SK-N-DZ (cell line): ENCODE data around the gene CAMTA1.

Experiments used
- DNase-seq: peaks from one replicate; pipeline ENCODE4 v3.0.0-alpha.2; 2015; ENCODE audit warnings: low spot score

CAMTA1 gene

DNA sequence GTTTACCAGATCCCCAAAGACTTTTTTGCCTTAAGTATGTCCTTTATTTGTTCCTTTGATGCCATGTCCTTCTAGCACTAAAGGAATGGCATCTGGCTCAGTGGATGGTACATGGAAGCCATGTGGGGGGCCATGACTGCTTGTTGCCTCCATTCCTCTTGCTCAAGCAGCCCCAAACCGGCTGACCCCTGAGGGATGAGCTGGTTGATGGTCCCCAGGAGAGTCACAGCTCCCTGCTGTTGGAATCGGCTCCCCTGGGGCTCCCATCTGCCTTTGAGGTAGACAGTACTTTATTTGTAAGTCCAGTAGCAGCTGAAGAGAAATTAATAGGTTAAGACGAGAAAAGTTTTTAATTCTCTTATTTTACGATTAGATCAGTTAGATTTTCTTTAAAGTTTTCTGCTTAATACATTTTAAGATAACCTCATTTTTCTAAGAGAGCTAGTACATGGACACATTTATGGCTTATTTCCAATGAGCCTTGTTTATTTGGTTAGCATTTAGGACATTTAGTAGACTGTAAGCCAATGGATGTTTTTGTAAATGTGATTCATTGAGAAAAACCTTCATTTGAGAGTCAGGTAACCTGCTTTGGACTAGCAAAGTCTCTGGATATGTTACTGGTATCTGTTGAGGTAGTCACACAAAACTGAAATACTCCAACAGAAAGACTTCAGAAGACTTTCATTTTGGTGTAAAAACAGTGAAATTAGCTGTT is 88.2 kb downstream of the CAMTA1 start:
- no peak for DNase-seq

DNA sequence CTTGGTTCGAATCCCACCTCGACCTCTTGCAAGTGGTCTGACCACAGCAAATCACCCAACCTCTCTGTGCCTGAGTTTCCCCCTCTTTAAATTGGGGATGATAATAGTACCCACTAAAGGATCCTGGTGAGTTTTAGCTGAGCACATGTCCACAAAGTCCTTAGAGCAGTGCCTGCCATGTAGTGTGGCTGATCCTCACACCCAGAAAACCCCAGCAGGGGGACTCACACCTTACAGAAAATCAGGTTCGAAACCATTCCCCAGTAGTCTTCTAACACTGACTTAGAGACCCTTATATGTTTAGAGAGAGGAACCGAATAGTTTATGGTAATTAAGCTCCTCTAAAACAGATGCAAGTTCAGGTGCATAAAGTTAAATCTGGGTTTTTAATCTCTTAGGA is 89.0 kb downstream of the CAMTA1 start:
- DNase-seq: no peak

DNA sequence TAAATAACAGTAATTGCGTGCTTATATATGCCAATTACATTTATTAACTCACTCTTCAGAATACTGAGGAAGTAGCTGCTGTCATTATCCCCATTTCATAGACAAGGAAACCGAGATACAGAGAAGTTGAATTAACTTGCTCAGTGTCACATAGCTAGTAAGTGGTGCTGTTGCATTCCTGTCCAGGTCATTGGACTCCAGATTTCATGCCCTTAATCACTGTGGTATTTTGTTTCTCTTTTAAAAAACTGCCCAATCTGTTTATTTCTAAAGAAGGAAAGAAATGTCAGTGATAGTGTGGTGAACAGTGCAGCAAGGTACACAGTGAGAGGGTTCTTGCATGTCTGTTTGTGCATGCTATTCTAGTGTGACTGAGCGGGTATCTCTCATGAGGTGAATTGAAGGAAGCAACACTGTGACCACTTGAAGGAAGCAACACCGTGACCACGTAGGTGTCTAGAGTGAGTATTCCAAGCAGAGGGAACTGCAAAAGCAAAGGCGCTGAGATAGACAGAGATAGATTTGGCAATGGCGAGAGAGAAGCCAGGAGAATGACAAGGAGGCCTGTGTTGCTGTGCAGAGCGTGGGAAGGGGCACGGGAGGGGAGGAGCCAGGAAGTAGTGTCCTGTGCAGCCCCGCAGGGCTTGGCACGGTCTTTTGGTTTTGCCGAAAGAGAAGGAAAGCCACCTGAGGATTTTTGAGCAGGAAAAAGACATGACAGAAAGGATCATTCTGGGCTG is 95.9 kb downstream of the CAMTA1 start:
- no peak for DNase-seq

DNA sequence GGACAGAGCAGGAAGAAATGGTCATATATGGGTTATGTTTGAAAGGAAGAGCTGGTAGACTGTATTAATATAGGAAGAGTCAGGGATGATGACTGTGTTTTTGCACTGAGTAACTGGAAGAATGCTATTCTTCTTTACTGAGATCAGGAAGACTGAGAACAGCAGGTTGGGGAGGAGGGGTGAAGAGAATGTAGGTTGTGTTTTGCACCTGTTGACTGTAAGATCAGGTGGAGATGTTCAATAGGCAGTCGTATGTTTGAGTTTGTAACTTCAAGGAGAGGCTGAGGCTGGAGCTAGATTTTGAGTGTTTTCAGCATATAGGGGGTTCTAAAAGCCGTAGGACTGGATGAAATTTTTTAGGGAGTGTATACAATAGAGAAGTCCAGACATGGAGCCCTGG is 97.2 kb downstream of the CAMTA1 start:
- DNase-seq: no peak

DNA sequence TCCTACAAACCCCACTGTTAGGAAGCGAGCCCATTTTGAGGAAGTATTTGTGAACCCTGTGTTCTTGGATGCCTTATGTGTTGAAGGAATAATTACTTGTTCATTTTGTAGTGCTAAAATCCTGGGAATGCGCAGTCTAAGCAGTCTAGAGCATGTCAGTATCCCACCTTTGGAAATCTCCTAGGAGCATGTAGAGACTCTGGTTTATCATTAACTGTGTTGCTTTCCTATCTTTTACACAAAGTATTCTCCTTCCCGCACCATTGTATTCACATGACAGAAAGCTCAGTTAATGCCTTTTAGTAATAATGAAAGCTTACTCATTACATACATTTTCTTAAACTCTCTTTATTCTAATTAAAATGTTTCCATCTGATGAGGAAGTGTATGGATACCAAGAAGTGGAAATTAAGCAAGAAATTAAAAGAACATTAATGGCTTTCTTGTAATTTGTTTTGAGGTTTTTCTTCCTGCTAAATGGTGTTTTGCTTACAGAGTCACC is 99.4 kb downstream of the CAMTA1 start:
- DNase-seq: no peak

DNA sequence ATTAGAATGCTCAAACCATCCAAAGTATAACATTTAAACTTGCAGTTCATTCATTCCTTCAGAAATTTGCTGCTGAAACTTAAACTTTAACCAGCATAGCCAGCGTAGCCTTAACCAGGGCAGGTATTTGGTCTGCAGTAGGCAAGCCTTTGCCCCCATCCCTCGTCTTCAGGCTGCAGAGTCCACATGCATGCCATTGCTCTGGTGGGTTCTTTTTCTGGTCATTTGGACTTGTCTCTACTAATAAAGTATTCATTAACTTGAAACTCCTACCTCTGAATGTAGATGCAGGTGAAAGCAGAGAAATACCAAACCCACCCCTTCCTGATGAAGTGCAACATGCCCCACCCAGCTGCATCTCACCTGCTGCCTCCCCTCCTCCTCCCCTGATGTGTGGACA is 100.2 kb downstream of the CAMTA1 start:
- no peak for DNase-seq

DNA sequence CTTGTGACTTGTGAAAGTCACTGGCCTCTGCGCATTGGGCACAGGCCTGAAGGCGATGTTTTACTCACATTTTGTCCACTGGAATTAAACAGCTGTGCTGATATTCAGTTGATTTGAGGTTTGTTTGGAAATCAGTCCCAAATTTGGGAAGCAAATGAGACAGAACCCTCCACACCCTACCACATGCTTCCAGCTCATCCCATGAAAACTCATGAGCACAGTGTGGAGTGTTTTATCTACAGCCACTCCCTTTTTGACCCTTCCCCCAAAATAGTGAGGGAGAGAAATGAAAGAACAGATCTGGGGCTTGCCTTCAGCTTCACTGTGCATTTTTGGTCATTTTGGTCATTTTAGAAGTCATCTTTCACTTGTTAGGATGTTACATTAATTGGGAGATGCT is 101.3 kb downstream of the CAMTA1 start:
- no peak for DNase-seq

DNA sequence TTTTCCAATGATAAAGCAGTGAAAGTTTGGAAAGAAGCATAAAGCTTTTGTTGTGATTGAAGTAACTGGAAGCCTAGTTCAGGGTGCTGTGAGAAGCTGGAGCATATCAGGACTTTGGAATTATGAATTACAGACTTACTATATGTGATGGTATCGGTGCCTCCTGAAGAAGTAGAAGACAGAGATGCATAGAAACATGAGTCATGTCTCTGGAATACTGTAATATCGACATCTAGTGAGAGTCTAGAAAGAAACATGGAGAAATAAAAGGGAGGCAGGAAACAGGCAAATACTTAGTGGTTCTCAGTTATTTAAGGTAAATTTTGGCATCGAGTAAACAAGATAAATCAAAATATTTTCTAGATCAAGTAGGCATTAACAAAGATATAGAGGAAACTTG is 103.0 kb downstream of the CAMTA1 start:
- no peak for DNase-seq

DNA sequence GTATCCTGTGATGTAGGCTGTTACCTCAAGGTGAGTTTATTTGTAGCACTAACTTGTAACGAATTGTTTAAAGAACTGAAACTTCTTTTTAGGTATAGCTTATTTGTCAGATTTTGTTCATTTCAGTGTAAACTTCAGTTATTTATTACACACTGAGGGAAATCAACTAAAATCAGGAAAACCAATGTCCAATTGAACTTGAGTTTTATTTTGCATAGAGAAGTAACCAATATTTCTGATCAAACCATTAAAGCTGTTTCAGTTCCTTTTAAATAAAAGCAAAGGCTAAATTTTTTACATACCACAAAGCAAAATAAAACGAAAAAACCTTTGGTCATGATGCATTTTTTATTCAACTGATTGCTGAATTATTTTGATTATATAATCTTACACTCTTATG is 103.6 kb downstream of the CAMTA1 start:
- no peak for DNase-seq

DNA sequence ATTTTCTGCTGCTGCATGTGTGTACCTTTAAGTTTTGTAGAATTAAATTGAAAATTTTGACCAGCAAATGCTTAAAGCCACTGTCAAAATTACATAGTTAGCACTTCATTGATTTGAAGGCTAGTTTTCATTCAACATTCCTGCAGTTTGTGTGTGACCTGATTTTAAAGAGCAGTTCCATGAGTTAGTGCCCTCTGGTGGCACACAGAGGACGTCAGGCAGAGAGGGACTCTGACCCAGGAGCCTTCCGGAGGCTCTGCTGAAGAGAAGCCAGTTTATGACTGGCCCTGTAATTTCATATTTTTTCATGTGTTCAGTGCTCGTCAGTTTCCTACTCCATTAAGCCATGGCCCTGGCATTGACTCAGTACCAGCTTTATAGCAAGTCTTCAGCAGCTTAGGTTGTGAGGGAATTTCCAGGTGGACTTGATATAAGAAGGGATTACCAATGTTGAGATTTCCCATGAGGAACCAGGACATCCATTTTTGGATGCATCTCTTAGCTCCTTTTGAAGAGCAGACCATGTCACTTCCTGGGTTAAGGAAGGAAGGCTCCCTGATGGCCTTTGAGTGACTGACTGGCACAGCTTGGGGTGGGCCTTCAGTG is 104.7 kb downstream of the CAMTA1 start:
- peak; percentile 32 for DNase-seq

DNA sequence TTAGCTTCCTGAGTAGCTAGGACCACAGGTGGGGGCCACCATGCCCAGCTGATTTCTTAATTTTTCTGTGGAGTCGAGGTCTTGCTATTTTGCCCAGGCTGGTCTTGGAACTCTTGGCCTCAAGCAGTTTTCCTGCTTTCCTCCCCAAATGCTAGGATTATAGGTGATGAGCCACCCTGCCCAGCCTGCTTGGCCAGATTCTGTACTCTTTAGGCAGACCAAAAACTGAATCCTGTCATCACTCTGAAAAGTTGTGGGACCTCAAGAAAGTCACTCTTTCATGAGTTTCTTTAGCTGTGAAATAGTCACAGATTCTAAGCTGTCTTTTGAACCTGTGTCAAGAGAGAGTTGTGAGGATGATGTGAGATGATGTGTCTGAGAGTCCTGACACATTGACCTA is 105.4 kb downstream of the CAMTA1 start:
- no peak for DNase-seq

DNA sequence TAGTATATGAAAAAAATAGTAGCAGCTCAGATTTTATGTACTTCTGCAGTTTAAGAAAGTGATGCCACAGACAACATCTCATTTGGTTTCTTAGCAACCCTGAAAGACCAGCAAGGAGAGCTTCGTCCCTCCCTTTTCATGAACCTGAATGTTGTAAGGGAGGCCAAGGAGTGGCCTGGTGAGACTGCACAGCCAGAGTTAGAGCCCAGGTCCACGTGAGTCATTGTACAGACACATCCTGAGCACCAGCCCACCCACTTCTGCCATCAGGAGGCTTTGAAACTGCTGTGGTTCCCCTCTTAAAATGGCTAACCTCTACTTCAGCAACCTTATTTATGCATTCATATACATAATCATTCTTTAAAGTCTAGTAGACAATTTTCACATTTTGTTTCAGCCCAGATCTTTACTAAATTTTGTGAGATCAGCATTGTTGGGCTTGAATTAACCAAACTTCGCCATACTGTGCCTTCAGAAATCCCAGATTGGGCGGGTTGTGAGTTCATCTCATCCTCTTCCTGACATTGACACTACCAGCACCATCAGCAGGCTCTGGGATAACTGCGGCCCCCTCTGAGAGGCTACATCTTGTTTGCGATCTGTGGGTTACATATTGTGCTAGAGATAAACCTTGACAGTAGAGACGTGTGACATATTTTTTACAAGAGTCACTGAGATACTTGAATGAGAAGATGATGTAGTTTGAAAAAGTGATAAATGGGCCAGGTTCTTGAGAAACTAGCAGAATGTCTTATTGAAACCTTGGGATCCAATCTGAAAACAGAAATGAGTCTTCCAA is 106.7 kb downstream of the CAMTA1 start:
- no peak for DNase-seq

DNA sequence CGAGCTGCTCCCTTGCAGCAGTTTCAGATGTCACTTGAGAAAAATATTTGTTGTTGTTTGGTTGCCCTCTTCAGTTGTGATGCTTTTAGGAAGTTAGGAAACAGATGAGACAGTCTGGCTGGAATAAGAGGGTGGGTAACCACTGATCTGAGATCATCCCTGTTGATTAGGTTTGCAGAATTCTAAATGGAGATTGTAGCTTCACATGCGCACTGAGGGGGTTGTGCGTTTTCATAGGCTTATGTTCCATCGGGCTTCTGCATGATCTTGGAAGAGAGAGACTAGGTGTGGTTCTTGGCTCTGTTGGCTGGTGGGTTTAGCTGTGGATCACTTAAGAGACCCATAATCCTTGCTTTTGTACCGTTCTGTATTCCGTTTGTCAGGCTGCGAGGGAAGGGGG is 108.1 kb downstream of the CAMTA1 start:
- no peak for DNase-seq

DNA sequence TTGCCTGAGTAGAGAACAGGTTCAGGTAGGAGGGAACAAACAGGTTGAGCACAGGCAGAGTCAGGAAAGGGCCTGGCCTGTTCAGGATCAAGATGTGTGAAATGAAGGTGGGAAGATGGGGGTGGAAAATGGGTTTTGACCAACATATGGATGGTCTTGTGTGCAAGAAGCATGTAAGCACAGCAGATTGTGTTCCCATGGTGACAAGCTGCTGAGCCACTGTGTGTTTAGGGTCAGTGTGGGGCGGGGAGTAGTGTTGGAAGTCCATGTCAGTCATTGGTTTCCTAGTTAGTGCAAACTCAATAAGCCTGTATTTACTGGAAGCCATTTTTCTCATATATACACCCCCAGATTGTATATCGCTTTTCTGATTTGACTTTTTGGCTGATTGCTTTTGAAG is 111.9 kb downstream of the CAMTA1 start:
- no peak for DNase-seq

DNA sequence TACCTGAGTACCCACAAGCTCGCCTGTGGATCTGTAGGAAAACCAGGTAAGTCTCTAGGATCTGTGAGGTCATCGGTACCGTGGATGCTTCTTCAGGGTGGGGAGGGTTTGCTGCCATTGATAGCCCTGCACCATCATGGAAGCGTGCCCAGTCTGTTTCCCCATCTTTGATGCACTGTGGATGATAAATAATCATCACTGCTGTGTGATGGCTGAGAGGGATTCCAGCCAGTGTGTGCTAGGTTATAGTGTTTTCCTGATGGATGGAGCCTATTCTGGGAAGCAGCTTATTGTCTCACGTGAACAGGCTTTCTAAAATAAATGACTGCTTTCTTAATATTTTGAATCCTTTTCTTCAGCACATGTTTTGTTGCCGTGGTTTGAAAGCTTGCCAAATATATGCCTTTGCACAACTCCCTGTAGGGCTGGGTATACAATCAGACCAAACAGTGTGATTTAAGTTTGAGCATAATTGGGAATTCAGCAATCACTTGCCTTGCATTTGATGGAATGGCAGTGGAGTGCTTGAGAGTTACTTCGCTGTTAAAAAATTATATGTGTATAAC is 113.8 kb downstream of the CAMTA1 start:
- no peak for DNase-seq

DNA sequence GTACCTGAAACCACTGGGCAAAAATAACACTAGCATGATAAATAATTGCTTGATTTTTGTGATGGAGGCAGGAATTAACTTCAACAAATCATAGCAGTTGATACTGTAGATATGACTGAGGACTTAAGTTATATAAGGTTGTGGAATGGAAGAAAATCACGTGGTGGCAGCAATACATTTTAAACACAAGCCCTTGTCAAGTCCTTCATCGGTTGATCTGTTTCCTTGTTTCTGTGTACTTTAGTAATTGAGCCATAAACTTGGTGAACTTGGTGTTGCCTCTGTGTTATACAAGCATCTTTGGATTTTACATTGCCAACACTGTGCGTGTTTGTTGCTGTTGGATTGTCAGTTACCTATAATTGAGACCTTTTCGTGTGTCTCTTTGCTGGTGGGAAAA is 114.4 kb downstream of the CAMTA1 start:
- DNase-seq: no peak

DNA sequence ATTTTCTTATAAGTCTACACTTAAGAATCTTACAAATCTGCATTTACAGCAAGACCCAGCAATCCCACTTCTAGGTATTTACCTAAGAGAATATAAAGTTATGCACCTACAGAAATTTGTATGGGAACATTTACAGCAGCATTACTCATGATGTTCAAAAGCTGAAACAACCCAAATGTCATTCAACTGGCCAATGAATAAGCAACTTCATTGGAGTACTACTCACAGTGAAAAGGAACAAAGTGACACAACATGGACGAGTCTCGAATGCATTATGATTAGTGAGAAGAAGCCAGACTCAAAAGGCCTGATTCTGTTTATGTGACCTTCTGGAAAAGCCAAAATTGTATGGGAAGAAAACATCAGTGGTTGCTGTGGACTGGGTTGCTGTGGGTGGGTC is 116.9 kb downstream of the CAMTA1 start:
- no peak for DNase-seq

DNA sequence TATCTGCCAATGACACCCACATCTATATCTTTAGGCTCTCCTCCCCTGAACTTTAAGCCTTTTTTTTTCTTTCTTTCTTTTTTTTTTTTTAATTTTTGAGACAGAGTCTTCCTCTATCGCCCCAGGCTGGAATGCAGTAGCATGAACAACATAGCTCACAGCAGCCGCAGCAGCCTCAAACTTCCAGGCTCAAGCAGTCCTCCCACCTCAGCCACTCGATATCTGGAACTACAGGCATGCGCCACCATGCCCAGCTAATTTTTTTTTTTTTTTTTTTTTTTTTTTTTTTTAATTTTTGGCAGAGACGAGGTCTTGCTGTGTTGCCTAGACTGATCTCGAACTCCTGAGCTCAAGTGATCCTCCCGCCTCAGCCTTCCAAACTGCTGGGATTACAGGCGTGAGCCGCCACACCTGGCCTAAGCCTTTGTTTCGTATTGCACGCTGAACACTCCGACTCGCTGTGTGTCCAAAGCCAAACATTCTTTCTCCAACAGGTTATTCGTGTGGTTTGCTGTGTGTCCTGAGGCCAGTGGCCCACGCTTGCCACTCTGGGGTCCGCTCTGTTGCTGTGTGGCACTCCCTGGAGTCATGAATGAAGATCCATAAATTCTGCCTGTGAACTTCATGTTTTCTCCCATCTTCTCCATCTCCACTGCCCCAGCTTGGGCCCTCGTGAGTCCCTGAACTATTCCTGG is 119.4 kb downstream of the CAMTA1 start:
- no peak for DNase-seq

DNA sequence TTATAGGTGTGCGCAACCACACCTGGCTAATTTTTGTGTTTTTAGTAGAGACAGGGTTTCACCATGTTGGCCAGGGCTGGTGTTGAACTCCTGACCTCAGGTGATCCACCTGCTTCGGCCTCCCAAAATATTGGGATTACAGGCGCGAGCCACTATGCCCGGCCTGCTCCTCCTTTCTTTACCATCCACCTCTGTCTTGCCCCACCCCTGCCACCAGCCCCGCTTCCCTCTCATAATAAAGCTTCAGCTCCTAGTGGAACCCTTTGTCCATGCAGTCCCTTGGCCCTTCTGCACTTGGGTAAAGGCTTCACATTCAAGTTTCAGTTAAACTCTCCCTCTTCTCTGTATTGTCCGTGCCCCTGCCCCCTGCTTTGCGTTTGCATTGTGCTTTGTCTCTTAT is 120.1 kb downstream of the CAMTA1 start:
- no peak for DNase-seq

DNA sequence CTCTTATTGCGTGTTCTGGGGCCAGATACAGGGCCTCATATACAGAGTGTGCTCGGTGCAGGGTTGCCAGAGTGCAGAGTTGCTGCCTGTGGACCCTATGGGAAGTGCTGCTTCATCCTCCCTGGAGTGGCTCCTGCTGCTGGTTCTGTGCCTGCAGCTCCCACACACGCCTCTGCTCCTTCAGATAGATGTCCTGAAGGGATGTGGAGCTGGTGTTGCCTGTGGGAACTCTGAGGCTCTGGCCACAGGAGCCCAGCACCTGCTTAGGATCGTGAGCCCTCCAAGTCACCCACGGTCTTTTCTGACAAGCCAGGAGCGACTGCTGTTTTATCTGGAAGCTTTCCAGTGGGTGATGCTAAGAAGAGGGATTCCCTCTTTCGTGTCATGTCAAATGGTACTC is 120.5 kb downstream of the CAMTA1 start:
- DNase-seq: no peak

DNA sequence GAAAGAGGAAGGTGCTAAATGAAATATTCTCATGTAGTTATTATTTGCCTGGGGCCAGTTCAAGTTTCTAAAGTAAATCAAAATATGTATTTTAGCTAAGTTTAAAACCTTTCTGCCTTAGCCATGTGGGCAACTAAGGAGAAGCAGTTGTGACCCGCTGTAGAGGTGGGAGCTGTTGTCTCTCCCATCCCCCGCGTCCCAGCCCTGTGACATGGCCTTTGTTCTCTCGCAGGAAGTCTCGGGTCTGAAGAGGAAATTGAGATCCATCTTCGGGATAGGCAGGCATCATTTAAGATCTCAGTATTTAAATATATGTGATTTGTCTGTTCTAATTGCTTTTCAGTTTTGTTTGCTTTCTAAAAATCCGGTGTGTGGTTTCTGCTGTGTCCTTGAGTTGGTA is 121.5 kb downstream of the CAMTA1 start:
- DNase-seq: no peak
